NOMO-1 treated with dmso at 0.1 percent for 144 hours (cell line): Measurements from ENCODE around the gene C10orf62.
"Not testable (repeated sequence)": the region's sequence is repeated elsewhere in the genome, so short reads cannot be mapped to it uniquely, and the experiment has no call there.

Source experiments
- DNase-seq: peaks from one replicate; lab custom pipeline; 2025; ENCODE audit not compliant: unreplicated experiment; lab: John Stamatoyannopoulos, UW

Gene C10orf62, protein sequence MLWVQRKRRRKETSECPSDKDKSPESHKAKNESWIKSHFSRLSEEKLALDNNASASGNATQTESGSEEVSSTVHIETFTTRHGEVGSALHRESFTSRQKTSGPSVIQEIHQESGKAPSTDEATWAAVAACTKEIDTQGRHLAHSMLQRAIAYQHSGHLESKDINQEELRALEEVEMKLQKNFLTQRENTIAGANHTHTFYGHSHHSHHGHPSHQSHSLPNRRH

DNA sequence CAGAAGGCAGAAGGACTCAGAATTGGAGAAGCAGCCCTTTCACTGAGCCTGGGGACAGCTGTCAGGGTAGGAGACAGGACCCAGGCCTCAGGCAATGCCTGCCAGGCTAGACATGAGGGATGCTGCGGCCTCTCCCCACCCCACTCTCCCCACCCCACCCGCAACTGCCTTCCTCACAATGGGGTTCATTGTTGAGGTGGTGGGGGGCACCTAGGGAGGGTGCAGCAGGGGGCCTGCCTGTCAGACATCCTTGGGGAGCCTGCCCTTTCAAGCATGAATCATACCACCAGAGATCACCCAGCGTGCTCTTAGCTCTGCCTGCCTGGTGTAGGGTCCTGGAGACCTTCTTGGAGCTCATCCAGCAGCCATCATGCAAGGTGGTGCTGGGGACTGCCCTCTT, at the start of gene C10orf62:
C10orf62 (plus strand) TSS at position 243 of the 400 bp plus-strand sequence. CDS start 177 bp downstream, outside the sequence.
- DNase-seq = no peak

DNA sequence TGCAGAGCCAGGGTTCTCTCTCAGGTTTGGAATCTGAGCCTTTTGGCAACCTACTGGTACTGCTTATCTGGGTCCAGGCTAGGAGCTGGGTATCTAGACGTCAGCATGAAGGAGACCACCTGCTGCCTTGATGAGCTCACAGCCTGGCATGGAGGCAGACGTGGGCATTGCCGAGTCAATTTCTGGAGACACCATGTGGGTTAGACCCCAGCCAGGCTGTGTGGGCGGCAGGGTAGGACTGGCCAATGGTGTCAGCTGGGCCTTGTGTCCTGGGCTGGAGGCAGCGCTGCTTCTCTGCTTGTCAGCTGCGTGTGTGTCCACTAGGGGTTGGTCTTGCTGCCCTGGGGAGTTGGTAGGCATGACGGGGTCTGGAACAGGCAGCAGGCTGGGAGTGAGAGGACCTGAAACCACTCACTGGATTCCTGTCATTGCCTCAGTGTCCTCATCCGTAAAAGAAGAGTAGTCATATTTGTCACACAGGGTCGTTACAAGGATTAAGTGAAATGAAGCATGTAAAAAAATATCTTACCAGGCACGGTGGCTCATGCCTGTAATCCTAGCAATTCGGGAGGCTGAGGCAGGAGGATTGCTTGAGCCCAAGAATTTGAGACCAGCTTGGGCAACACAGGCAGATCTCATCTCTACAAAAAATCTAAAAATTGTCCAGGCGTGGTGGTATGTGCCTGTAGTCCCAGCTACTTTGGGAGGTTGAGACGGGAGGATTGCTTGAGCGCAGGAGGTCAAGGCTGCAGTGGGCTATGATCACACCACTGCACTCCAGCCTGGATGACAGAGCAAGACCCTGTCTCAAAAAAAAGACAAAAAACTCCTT, 48.6 kb upstream of the C10orf62 start:
- no peak for DNase-seq

DNA sequence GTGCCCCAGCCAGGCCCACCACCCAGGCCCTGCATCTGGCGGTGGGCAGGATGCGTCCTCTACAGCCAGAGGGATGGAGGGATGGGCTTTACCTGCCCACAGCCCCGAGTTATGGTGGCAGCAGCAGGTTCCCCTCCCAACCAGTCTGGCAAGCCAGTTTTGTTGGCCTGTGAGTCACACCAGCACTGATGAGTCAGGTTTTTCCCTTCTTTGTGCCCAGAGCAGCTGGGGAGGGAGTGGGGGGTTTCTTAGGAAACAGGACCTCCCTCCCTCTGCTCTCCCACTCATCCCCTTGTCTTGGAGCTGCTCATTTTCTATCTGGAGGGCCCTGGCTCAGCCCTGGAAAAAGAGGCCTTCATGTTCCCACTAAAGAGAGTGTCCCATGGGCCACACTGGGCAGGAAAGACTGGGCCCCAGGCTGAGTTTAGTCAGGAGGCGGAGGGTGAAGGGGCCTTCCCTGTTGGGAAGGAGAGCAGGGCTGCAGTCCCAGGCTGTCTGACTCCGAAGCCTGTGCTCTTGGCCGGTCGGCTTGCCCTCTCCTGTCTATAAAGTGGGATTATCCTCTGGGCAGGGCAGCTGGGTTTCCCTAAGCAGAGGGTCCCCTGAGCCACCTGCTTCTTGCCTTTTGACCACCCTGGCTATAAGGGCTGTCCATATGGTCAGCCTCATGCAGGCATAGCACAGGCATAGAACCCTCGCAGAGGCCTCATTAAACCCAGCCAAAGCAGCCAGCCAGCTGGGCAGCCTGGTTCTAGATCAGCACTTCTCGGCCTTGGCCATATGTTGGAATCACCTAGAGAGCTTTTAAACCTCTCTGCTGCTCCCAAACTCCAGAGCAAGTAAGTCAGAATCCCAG, 47.1 kb upstream of the C10orf62 start:
- no peak for DNase-seq

DNA sequence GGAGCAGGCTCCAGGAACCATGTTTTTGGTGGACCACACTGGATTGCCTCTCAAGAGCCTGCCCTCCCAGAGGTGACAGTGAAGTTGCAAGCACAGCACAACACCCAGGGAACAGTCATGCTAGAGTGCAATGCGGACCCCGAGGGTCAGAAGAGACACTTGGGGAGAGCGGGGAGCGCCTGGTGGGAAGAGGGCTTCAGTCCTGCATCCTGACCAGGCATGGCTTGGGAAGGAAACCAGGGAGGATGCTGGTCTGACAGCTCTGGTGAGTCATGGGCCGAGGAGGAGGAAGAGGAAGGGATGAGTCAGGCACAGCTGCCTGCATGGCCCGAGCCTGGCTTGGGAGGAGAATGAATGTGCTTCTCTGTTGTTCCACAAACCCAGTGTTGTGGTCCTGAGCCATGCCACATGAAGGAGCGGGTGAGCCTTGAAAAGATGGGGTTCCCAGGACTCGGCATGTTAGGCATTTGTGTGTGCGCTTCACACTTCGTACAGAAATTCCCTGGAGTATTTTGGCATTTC, 46.4 kb upstream of the C10orf62 start:
- peak; percentile 60 for DNase-seq

DNA sequence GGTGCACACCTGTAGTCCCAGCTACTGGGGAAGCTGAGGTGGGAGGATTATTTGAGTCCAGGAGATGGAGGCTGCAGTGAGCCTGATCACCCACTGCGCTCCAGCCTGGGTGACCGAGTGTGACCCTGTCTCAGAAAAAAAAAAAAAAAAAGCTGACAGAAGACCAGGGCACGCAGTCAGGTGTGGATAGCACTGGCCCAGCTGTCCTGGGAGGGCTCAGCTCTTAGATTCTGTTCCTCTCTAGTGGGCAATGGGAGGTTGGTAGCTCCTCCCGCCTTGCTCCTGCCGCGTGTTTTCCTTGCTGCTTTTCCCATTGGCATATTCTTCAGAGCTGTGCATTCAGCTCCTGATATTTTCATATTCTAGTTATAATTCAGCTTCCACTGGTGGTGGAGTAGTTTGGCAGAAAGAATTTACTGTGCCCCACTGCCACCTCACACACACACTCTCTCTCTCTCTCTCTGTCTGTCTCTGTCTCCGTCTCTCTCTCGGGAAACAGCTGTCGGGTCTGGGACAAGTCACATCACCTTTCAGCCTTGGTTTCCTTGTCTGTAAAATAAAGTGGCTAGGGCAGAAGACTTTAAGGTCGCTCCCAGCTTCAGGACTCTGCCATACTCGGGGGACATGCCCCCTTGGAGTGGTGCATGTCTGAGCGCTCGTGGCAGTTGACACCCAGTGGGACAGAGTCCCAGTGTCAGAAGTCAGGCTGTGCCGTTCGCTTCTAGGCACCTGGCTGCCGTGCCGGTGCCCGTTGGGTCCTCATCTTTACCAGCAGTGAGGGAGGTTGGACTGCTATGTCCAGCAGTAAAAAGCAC, 42.9 kb upstream of the C10orf62 start:
- DNase-seq = no peak

DNA sequence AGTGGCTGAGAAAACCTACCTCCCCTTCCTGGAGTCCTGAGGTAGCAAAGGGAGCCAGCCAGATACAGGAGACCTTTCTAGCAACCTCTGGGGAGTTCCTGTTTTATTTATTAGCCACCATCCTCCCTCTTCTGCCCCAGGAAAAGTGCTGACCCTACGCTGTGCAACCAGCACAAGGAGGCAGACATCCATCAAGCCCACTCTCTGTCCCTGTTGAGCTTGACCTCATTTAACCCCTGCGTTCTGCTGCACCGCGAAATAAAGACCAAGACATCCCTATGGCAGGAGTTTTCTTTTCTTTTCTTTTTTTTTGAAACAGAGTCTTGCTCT, 42.3 kb upstream of the C10orf62 start:
- no peak for DNase-seq

DNA sequence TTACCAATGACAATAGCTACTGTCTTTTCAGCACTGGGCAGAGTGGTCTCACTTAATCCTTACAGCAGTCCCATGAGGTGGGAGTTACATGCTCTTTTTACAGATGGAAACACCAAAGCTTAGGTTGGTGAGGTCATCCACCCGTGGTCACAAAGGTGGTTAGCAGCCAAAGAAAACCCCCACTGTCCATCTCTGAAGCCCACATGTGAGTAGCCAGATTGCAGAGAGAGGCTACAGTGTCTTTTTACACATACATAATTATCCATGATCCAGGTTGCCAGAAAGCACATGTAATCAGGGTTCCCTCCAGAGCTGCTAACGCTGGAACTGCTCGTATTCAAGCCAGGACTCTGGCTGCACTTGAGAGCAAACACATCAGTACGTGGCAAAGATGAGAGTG, 41.6 kb upstream of the C10orf62 start:
- DNase-seq = no peak

DNA sequence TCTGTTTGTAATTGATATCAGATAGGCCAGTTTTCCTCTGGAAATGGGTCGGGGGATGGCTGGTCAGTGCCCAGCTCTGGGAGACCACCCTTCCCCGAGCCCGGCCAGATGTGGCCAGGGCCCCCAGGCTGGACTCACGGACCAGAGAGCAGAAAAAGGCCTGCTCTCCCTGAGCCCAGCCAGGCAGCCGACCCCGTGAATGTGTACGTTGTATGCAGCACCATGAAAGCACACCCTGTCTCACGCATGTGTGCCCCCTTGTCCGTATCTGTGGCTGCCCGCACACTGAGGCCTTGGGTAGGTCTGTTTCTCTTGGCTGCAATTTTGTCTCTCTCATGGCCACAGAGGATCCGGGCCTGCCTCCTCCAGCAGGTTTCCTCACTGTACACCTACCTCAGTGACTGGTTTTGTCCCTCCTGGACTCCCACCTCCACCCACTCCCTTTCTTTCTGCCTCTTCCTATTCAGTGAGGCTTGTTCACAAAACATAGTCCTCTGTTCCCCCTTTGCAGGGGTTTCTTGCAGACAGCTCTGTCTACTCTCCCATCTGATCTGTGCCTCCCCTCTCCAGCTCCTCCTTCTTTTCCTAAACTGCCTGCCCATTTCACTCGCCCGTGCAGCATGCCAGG, 40.6 kb upstream of the C10orf62 start:
- DNase-seq = no peak

DNA sequence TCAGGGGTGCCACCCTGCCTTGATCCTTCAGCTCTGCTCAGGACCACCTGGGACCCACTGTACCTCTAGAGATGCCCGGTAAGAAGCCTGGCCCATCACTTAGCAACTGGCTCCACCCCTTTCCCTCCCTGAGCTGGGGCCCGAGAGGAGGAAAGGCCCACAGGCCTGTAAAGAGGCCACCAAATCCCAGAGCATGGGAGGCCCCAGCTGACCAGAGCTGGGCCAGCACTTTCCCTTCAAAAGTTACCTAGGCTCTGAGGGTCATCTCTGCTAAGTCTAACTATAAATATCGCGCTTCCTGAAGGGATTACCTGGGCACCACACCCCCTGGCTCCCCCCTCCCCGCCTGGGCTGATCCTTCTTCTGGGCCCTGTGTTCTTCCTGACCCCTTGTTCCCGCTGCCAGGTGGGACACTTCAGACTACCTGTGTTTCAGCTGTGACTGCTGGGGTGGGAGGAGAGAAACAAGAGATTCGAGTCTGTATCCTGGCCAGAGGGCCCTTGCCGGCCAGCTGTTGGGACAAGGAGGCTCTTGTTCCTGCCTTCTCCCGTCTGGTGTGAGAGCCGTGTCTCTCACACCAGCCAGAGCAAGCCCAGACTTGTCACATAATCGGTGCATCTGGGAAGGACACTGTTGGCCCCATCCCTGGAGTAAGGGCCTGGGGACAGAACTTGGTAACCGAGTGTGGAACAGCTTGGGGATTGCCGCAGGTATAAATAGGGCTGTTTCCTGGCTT, 39.8 kb upstream of the C10orf62 start:
- no peak for DNase-seq

DNA sequence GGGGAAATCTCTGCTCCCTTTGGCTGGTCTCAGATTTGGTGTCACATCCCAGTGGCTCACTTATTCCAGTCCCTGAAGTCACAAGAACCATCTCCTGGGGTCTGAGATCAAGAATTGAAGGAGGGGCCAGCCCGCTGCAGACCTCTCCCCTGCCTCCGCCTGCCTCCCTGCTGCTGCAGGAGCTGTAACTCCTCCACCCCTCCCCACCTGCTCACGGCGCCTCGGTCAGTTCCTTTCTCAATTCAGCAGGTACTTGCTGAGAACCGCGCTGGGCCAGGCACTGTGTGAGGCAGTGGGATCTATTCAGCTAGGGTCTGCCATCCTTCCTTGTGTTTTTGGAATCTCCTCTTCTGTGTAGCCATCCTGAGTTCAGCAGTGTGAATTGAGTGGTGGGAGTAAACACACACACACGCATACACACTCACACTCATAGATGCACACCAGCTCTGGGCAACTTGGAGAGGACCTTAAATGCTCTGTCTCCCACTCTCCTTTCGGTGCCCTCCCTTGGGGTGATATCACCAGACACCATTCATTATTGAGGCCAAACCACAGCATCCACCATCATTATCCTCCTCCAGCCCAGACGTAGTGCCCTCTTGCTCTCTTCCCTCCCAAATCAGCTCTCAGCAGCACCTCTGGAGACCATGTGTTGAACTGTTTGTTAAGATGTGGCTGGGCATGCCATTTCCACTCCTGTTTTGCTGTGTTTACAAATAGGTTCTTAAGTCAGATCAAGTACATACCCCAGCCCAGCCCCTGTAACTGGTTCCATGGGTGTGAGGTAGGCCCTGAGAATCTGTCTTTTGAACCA, 39.0 kb upstream of the C10orf62 start:
- no peak for DNase-seq

DNA sequence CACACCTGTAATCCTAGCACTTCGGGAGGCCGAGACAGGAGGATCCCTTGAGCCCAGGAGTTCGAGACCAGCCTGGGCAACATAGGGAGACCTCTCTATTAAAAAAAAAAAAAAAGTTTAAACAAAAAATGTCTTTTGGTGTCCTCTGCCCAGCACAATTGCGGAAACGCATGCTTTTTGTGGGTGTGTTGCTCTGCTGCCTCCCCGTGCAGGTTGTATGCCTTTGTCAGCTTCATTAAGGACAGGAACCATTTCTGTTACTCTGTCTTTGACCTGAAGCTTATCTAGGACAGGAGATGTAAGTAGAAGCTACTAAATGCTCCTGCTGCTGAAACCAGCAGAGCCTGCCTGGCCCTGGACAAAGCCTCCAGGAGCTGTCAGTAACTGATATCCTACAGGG, 38.2 kb upstream of the C10orf62 start:
- DNase-seq = no peak

DNA sequence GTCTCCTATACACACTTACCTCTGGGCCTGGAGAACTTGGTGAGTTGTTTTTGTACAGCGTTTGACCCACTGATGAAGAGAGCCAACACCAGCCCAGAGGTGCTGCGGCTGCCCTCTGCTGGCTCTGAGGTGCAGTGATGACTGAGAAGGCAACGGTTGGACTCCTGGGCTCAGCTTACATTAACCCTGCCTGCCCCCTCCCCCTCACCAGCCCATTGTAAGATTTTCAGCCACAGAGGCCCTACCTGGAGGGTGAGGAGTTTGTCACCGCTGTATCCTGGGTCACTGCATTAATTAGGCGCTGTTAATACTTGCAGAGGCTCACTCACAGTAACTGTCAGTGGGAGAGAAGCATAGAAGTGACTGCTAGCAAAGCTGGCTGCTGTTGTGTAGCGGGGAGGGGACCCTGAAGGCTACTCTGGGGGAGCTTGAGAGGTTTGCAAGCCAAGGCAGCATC, 35.9 kb upstream of the C10orf62 start:
- DNase-seq = no peak

DNA sequence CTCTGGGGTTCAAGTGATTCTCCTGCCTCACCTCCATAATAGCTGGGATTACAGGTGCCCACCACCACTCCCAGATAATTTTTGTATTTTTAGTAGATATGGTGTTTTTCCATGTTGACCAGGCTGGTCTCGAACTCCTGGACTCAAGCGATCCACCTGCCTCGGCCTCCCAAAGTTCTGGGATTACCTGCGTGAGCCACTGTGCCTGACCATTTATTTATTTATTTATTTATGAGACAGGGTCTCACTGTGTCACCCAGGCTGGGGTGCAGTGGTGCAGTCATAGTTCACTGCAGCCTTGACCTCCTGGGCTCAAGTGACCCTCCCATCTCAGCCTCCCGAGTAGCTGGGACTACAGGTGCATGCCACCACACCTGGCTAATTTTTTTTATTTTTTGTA, 35.2 kb upstream of the C10orf62 start:
- DNase-seq = not testable (repeated sequence)

DNA sequence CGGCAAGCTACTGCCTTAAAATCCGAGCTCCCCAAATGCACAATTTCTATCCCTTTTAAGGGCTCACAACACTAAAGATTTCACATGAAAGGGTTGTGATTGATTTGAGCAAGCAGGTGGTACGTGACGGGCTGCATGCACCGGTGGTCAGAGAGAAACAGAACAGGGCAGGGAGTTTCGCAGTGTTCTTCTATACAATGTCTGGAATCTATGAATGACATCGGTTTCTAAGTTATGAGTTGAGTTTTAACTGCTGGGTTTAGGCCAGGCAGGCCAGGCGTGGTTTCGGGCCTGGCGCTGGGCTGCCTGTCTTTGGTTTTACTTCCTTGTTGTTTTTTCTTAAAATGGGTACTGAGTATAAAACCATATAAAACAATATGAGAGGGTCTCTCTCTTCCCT, 34.0 kb upstream of the C10orf62 start:
- DNase-seq = not testable (repeated sequence)

DNA sequence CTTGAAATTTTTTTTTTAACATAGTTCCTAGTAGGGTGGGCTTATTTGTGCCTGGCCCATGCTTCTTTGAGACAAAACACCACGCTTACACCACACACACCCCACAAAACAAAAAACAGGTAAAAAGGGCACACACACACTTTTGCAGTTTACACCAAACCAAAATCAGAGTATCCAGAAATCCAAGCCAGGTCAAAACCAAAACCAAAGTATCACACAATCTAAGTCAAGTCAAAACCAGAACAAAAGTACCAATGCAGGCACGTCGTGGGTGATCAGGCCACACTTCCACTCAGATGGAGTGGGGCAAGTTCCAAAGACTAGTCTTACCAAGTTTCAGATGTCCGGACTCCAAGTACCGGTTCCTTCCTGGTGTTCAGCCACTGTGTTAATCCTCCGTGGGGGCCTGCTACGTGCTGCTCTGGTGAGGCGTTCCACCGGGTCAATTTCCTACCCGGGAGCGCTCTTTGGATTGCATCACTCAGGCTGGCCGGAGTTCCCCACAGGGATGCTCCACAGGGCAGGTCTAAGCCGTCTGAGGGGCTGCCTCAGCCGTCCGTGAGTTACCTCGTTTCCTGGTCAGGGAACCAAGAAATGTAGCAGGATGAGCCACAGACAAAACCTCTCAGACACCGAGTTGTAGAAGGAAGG, 28.7 kb upstream of the C10orf62 start:
- DNase-seq = not testable (repeated sequence)

DNA sequence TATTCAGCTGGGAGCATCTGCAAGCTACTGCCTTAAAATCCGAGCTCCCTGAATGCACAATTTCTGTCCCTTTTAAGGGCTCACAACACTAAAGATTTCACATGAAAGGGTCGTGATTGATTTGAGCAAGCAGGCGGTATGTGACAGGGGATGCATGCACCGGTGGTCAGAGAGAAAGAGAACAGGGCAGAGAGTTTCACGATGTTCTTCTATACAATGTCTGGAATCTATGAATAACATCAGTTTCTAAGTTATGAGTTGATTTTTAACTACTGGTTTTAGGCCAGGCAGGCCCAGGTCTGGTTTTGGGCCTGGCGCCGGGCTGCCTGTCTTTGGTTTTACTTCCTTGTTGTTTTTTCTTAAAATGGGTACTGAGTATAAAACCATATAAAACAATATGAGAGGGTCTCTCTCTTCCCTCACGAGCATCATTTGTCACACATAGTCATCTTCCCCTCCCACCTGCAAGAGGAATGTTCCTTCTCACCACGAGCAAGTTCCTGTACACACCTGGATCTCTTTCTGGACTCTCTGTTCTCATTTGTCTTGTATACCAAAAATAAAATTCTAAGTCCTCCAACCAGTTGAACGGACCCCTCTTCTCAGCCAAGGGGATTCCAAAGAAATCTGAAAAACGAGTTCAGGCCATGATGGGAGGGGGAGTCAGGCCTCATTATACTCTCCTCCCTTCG, 28.0 kb upstream of the C10orf62 start:
- not testable (repeated sequence) for DNase-seq

DNA sequence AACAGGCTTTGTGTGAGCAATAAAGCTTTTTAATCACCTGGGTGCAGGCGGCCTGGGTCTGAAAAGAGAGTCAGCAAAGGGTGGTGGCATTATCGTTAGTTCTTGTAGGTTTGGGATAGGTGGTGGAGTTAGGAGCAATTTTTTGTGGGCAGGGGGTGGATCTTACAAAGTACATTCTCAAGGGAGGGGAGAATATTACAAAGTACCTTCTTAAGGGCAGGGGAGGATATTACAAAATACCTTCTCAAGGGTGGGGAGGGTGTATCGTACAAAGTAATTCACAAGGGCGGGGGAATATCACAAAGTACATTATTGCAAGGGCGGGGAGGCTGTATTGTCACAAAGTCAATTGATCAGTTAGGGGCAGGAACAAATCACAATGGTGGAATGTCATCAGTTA, 27.2 kb upstream of the C10orf62 start:
- not testable (repeated sequence) for DNase-seq
